HepG2 (cell line): ENCODE data around the gene MAP1B. TPM values are rescaled to one million over a fixed set of nuclear protein-coding genes. Genes with fewer than 3 reads are reported as not detected.

Source experiments
- ATAC-seq: fragments of 200-7000 bp; cut with Tn5 transposase; 3 replicates; pipeline ENCODE4 v1.9.1; 2020; ENCODE audit warnings: mild to moderate bottlenecking, moderate library complexity
- BruUV-seq: library from RNA; stranded (reverse); fragments of 400-500 nt; replicated peaks from 2 replicates; lab custom pipeline; 2021; lab: Mats Ljungman, UMichigan
- CTCF ChIA-PET: fragments of 300-600 bp; formaldehyde crosslinking; extraction: SDS; loops from one replicate; lab custom pipeline; 2021; ENCODE audit warnings: low total read pairs, inconsistent platforms, low intra/inter-chr PET ratio; lab: Yijun Ruan, JAX
- POLR2A ChIA-PET: fragments of 350-600 bp; sonication (Branson Sonifier 250); formaldehyde crosslinking; loops from one replicate; lab custom pipeline; 2020; ENCODE audit warnings: antibody characterized with exemption, inconsistent platforms; lab: Yijun Ruan, JAX
- DNase-seq: peaks from one replicate; pipeline ENCODE4 v3.0.0-alpha.2; 2015; ENCODE audit warnings: low spot score
- FAIRE-seq: peaks from 3 replicates; lab custom pipeline; 2011; peaks lifted over from hg19 to GRCh38; lab: Jason Lieb, UNC
- H2AFZ ChIP-seq: one replicate; pipeline ENCODE4 v1.6.1; 2011; ENCODE audit warnings: low read length, inconsistent platforms
- H3K27ac ChIP-seq: fragments of 300-600 bp; 3 replicates; pipeline ENCODE4 v1.8.0; 2011; ENCODE audit warnings: mixed run types, mild to moderate bottlenecking, mixed read lengths, low read length, inconsistent platforms; ENCODE audit not compliant: insufficient read depth; ENCODE audit errors: extremely low read length
- H3K27me3 ChIP-seq, 2 experiments: fragments of 200-600 bp in 1 of 2; 2 replicates in 1 of 2; 3 replicates in 1 of 2; pipeline versions ENCODE4 v1.6.0 to v1.8.0; 2011; ENCODE audit warnings: low read length in 2 of 2, mild to moderate bottlenecking in 2 of 2, moderate library complexity in 2 of 2, inconsistent platforms in 1 of 2; ENCODE audit not compliant: insufficient read depth in 2 of 2, control insufficient read depth in 1 of 2
- H3K36me3 ChIP-seq, 2 experiments: fragments of 200-600 bp in 1 of 2; replicated peaks in 1 of 2; 2 replicates in 1 of 2; 3 replicates in 1 of 2; pipeline versions ENCODE4 v1.5.1 to v1.8.0; 2011; ENCODE audit warnings: low read length in 2 of 2, inconsistent platforms in 1 of 2; ENCODE audit not compliant: insufficient read depth in 2 of 2, control insufficient read depth in 1 of 2
- H3K4me1 ChIP-seq: 2 replicates; pipeline ENCODE4 v1.5.1; 2012; ENCODE audit warnings: low read length, inconsistent platforms; ENCODE audit not compliant: insufficient read depth
- H3K4me2 ChIP-seq: 2 replicates; pipeline ENCODE4 v1.6.0; 2011; ENCODE audit warnings: low read depth, low read length, inconsistent platforms
- H3K4me3 ChIP-seq, 3 experiments: fragments of 200-600 bp in 1 of 3; sonication (generic), shearing (Covaris generic) in 1 of 3; replicated peaks in 1 of 3; 2 replicates each; pipeline ENCODE4 v1.5.1; 2011 to 2016; ENCODE audit warnings: low read length in 3 of 3, inconsistent platforms in 2 of 3, low read depth in 2 of 3, mild to moderate bottlenecking in 2 of 3, control low read depth in 1 of 3, mixed read lengths in 1 of 3; ENCODE audit not compliant: insufficient read depth in 1 of 3
- H3K79me2 ChIP-seq: one replicate; pipeline ENCODE4 v1.6.1; 2011; ENCODE audit warnings: low read length, inconsistent platforms; ENCODE audit not compliant: insufficient read depth
- H3K9ac ChIP-seq: 2 replicates; pipeline ENCODE4 v1.6.0; 2011; ENCODE audit warnings: mild to moderate bottlenecking, low read depth, low read length, inconsistent platforms; ENCODE audit not compliant: insufficient read depth
- H3K9me3 ChIP-seq: 2 replicates; pipeline ENCODE4 v1.5.1; 2012; ENCODE audit warnings: mild to moderate bottlenecking, low read length
- H4K20me1 ChIP-seq: 2 replicates; pipeline ENCODE4 v1.6.0; 2011; ENCODE audit warnings: inconsistent platforms, mild to moderate bottlenecking, low read length, moderate library complexity; ENCODE audit not compliant: insufficient read depth
- IKZF4 ChIP-seq: sonication (generic); formaldehyde crosslinking; IDR thresholded peaks from 2 replicates; pipeline ENCODE4 v1.5.1; 2020; ENCODE audit warnings: borderline replicate concordance, mild to moderate bottlenecking, low read depth, missing genetic modification reagents; ENCODE audit errors: not compliant biosample characterization
- MYC ChIP-seq: sonication (generic); formaldehyde crosslinking; IDR thresholded peaks from 2 replicates; pipeline ENCODE4 v1.9.0; 2021; ENCODE audit warnings: missing genetic modification reagents, borderline replicate concordance
- MYNN ChIP-seq: sonication (generic); formaldehyde crosslinking; IDR thresholded peaks from 2 replicates; pipeline ENCODE4 v1.4.0; 2020; ENCODE audit warnings: mild to moderate bottlenecking, low read depth, missing genetic modification reagents
- NCOR1 ChIP-seq: fragments of 200-600 bp; sonication (generic); IDR thresholded peaks from 2 replicates; pipeline ENCODE4 v1.7.0; 2017; ENCODE audit warnings: antibody characterized with exemption, low read length, borderline replicate concordance
- SMYD3 ChIP-seq: sonication (generic); formaldehyde crosslinking; IDR thresholded peaks from 2 replicates; pipeline ENCODE4 v1.8.1; 2023; ENCODE audit warnings: mild to moderate bottlenecking, missing genetic modification reagents
- TCF12 ChIP-seq, 2 experiments: fragments of 450-650 bp in 1 of 2; sonication (generic) in 1 of 2; formaldehyde crosslinking in 1 of 2; IDR thresholded peaks; 2 replicates each; pipeline versions ENCODE4 v1.6.1 to v1.8.0; 2017 to 2022; ENCODE audit warnings: antibody characterized with exemption in 1 of 2, mild to moderate bottlenecking in 1 of 2, missing genetic modification reagents in 1 of 2, moderate library complexity in 1 of 2
- ZMYM2 ChIP-seq: sonication (generic); formaldehyde crosslinking; IDR thresholded peaks from 2 replicates; pipeline ENCODE4 v1.8.0; 2022; ENCODE audit warnings: mild to moderate bottlenecking, missing genetic modification reagents
- ZNF17 ChIP-seq: sonication (generic); formaldehyde crosslinking; IDR thresholded peaks from 2 replicates; pipeline ENCODE4 v1.5.0; 2020; ENCODE audit warnings: mild to moderate bottlenecking, missing genetic modification reagents
- ZNF333 ChIP-seq: sonication (generic); formaldehyde crosslinking; IDR thresholded peaks from 2 replicates; pipeline ENCODE4 v1.4.0; 2020; ENCODE audit warnings: mild to moderate bottlenecking, missing genetic modification reagents, borderline replicate concordance
- ZNF354B ChIP-seq: sonication (generic); formaldehyde crosslinking; IDR thresholded peaks from 2 replicates; pipeline ENCODE4 v1.8.0; 2022; ENCODE audit warnings: mild to moderate bottlenecking, missing genetic modification reagents
- ZNF556 ChIP-seq: sonication (generic); formaldehyde crosslinking; IDR thresholded peaks from 2 replicates; pipeline ENCODE4 v1.4.0; 2020; ENCODE audit warnings: mild to moderate bottlenecking, missing genetic modification reagents, borderline replicate concordance
- ZNF713 ChIP-seq: sonication (generic); formaldehyde crosslinking; IDR thresholded peaks from 2 replicates; pipeline ENCODE4 v1.4.0; 2020; ENCODE audit warnings: mild to moderate bottlenecking, missing genetic modification reagents
- ZNF75D ChIP-seq: sonication (generic); formaldehyde crosslinking; IDR thresholded peaks from 2 replicates; pipeline ENCODE4 v1.8.1; 2023; ENCODE audit warnings: missing genetic modification reagents, mild to moderate bottlenecking, borderline replicate concordance
- WGBS: methylation state at CpG from one replicate; pipeline ENCODE4 v1.1.6; 2017; ENCODE audit warnings: low lambda C conversion rate; 5-methylcytosine and 5-hydroxymethylcytosine counted together
- in situ Hi-C: cut with HindIII; loops from 2 replicates; pipeline ENCODE4 v1.10.0; 2017; ENCODE audit warnings: low pct_unique_long_range_greater_than_20kb; ENCODE audit not compliant: extremely low pct_ligation_motif_present
- intact Hi-C: fragments of 100-400 bp; cut with micrococcal nuclease; formaldehyde crosslinking; loops from one replicate; pipeline ENCODE4 v1.10.0; 2022; ENCODE audit not compliant: unreplicated experiment
- polyA plus RNA-seq, 8 experiments: library from polyadenylated mRNA; depleted of rRNA in 3 of 8; stranded (reverse) in 7 of 8; unstranded in 1 of 8; fragments of >200 nt; fragmentation: Illumina TruSeq in 4 of 8; extraction: Trizol in 4 of 8; gene quantifications; 2 replicates each; pipeline versions ENCODE4 v1.2.1 to v1.2.3, GENCODE V29; 2011 to 2016; ENCODE audit warnings: low read depth in 4 of 8, missing spikeins in 1 of 8, mixed read lengths in 1 of 8; ENCODE audit not compliant: insufficient read depth in 1 of 8
- total RNA-seq, 5 experiments: library from RNA; depleted of rRNA; stranded (reverse); fragments of >200 nt; fragmentation: Illumina TruSeq; extraction: Trizol; gene quantifications; 2 replicates each; pipeline ENCODE4 v1.2.3, GENCODE V29; 2016; ENCODE audit warnings: low read depth in 1 of 5
- TF ChIP-seq, protein P1 (sequence below): sonication (generic); formaldehyde crosslinking; conservative IDR thresholded peaks from 2 replicates; pipeline ENCODE4 v1.8.0; 2022; ENCODE audit warnings: missing genetic modification reagents
- TF ChIP-seq, protein P2 (sequence below): sonication (generic); formaldehyde crosslinking; conservative IDR thresholded peaks from 2 replicates; pipeline ENCODE4 v1.4.0; 2020; ENCODE audit warnings: missing genetic modification reagents
- TF ChIP-seq, protein P3 (sequence below): IDR thresholded peaks from 2 replicates; pipeline ENCODE4 v1.6.1; 2018; ENCODE audit warnings: missing genetic modification reagents, mild to moderate bottlenecking, missing compliant biosample characterization

The MAP1B gene
- total and polyA plus RNA-seq, 2 of the 13 experiments (the other 11 are each of a cell fraction or from before 2014, with no cell fraction given): 3.3 to 6.2 TPM

DNA sequence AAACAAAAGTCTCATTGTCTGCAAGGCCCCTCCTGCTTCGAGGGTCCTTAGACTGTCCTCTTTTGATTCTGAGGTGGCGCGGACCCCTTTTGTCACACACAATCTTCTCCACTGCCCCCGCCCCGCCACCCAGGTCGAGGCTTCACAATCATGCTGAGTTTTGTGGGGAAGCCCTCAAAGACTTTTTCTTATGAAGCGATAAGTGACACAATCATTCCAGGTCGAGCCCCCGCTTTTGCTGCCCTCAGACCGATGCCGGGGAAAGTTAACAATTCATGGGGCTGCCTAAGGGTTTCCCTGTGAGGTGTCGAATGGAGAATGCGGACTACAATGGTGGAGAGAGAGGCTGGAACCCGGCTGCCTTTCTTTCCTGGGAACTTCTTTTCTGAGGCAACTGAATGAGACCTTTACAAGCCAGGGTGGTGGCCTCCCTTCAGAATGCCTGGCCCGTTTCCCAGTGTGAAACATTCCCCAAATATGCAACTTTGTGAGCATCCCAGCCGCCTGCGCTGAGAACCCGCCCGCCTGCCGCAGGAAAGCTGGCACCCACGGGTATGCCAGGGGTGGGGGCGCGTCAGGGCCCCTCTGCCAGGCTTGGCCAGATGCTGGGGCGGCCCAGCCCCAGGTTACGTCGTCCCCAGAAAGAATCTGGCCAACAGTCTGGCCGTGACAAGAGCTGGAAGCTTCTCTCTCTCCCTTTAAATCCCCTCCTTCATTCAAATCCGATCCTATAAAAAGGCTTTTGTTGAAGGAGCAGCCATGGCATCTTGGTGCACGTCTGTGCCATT lies 71.9 kb downstream of the MAP1B start (continued):
- TF ChIP-seq, protein P1, sequence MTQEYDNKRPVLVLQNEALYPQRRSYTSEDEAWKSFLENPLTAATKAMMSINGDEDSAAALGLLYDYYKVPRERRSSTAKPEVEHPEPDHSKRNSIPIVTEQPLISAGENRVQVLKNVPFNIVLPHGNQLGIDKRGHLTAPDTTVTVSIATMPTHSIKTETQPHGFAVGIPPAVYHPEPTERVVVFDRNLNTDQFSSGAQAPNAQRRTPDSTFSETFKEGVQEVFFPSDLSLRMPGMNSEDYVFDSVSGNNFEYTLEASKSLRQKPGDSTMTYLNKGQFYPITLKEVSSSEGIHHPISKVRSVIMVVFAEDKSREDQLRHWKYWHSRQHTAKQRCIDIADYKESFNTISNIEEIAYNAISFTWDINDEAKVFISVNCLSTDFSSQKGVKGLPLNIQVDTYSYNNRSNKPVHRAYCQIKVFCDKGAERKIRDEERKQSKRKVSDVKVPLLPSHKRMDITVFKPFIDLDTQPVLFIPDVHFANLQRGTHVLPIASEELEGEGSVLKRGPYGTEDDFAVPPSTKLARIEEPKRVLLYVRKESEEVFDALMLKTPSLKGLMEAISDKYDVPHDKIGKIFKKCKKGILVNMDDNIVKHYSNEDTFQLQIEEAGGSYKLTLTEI (CRISPR knock-in tag): no peak
- no peak for TF ChIP-seq ZNF556 (CRISPR knock-in tag)
- TF ChIP-seq, protein P2, sequence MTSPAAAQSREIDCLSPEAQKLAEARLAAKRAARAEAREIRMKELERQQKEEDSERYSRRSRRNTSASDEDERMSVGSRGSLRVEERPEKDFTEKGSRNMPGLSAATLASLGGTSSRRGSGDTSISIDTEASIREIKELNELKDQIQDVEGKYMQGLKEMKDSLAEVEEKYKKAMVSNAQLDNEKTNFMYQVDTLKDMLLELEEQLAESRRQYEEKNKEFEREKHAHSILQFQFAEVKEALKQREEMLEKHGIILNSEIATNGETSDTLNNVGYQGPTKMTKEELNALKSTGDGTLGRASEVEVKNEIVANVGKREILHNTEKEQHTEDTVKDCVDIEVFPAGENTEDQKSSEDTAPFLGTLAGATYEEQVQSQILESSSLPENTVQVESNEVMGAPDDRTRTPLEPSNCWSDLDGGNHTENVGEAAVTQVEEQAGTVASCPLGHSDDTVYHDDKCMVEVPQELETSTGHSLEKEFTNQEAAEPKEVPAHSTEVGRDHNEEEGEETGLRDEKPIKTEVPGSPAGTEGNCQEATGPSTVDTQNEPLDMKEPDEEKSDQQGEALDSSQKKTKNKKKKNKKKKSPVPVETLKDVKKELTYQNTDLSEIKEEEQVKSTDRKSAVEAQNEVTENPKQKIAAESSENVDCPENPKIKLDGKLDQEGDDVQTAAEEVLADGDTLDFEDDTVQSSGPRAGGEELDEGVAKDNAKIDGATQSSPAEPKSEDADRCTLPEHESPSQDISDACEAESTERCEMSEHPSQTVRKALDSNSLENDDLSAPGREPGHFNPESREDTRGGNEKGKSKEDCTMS (CRISPR knock-in tag): no peak

DNA sequence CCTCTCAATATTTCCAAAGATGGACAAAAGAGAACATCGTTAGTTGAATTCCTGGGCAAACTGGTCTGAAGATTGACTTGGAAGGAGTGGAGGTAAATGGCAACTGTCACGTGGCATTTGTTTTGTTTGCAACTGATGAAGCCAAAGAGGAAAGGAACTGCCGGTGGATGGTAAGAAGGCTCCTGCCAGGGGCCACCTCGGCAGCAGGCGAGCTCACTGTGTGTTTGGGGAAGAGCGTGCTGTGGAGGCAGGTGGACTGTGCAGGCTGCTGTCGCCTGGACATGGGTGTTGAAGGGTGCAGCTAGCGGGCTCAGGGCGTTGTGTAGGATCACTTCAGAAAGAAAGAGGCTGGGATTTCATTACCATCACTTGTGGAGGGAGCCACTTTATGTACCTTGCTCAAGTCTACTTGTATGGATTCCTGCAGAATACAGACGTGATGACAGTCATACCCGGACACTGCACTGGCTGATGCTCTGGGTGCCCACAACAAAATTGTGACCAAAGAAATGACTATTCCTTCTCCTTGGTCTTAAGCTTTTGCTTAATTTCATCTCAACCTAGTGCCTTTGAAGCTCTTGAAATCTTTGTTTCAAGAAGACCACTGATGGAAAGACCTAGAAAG lies 72.7 kb downstream of the MAP1B start:
- Histone ChIP-seq H3K4me3 (no peak overlapping the region), H3K4me2 (no peak overlapping the region), H3K79me2 (no peaks in the 10 kb centered on the region), H3K9me3 (no peaks in the 10 kb centered on the region), H2AFZ (no peak overlapping the region), H3K36me3 (no peaks in the 10 kb centered on the region), H4K20me1 (no peaks in the 10 kb centered on the region), H3K9ac (no peak overlapping the region), H3K27me3 (no peaks in the 10 kb centered on the region), H3K27ac (no peak overlapping the region), H3K4me1 (no peaks in the 10 kb centered on the region)
- FAIRE-seq (no peak), ATAC-seq (no peak), DNase-seq (no peak)
- CTCF ChIA-PET: no interaction called here
- intact Hi-C loops: loop anchor here (5.0 kb wide), 1 partner anchor 507 kb away; no protein-coding TSS in a partner anchor
- no TSS peak for BruUV-seq
- POLR2A ChIA-PET: no interaction called here
- in situ Hi-C loops: no loop called here
- 87% methylated on average over 11 of the region's 11 CpGs for WGBS
- TF ChIP-seq ZNF713: no peak
- TF ChIP-seq, protein P3, sequence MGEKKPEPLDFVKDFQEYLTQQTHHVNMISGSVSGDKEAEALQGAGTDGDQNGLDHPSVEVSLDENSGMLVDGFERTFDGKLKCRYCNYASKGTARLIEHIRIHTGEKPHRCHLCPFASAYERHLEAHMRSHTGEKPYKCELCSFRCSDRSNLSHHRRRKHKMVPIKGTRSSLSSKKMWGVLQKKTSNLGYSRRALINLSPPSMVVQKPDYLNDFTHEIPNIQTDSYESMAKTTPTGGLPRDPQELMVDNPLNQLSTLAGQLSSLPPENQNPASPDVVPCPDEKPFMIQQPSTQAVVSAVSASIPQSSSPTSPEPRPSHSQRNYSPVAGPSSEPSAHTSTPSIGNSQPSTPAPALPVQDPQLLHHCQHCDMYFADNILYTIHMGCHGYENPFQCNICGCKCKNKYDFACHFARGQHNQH (CRISPR knock-in tag): no peak
- no peak for TF ChIP-seq SMYD3 (CRISPR knock-in tag)
- TF ChIP-seq NCOR1: no peak
- TF ChIP-seq MYNN (CRISPR knock-in tag): no peak
- no peak for TF ChIP-seq ZNF75D
- TF ChIP-seq MYC: no peak
- TF ChIP-seq ZMYM2: no peak
- TF ChIP-seq ZNF17: no peak
- TF ChIP-seq ZNF333 (CRISPR knock-in tag): no peak
- TF ChIP-seq ZNF354B (CRISPR knock-in tag): no peak
- no peak for TF ChIP-seq IKZF4
- no peak for TF ChIP-seq TCF12 (IDR thresholded peaks at IDR 0.05)
- no peak for TF ChIP-seq TCF12 (CRISPR knock-in tag; IDR thresholded peaks at IDR 0.05)
